Measurements from ENCODE around the gene EEF1AKMT1. TPM values are rescaled to one million over a fixed set of nuclear protein-coding genes. Genes with fewer than 3 reads are reported as not detected.

Gene EEF1AKMT1
- total RNA-seq, 1 experiment from 2014 or later, result 10.6 TPM

DNA sequence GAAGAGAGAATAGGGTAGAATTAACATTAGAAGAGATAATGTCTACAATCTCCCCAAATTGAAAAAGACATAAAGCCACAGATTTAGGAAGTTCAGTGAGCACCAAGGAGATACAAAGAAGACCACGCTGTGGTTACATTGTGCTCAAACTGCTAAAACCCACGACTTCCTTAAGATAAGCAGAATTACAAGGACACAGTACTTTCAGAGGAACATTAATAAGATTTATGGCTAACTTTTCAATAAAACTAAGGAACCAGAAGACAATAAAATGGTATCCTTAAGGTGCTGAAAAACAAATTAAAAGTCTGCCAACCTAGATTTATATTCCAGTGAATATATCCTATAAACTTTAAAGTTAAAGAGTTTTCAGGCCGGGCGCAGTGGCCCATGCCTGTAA lies 77.7 kb downstream of the EEF1AKMT1 start:
- Histone ChIP-seq H3F3A (ENCODE audit: low read length, unreplicated experiment) (no peaks in the 10 kb centered on the region), H3K9ac (ENCODE audit: low read length) (no peak overlapping the region), H3K27ac (ENCODE audit: low read length) (no peak overlapping the region), H3K36me3 (ENCODE audit: low read depth, low read length) (no peaks in the 10 kb centered on the region), H4K20me1 (ENCODE audit: low read length) (no peaks in the 10 kb centered on the region), H3K4me3 (ENCODE audit: low read length) (no peak overlapping the region), H3K4me2 (ENCODE audit: low read length) (no peak overlapping the region), H3K79me2 (ENCODE audit: low read length) (no peaks in the 10 kb centered on the region), H3K4me1 (ENCODE audit: insufficient read depth, low read length) (0 out of 2 replicates have a peak, but pooled peaks cover 8% of the 10 kb centered on the region), H3K27me3 (ENCODE audit: low read length) (no peaks in the 10 kb centered on the region), H2AFZ (ENCODE audit: low read length) (no peak overlapping the region), H3K9me2 (replicated peaks; ENCODE audit: low read length) (no peaks in the 10 kb centered on the region), H3K9me3 (ENCODE audit: low read length) (no peaks in the 10 kb centered on the region)
- CTCF ChIA-PET, result no interaction called here
- no TSS peak for BruUV-seq (replicated peaks)
- POLR2A ChIA-PET (ENCODE audit: unreplicated experiment), result no interaction called here
- ATAC-seq (peak; percentile 13; the same call in 1 of the 2 replicates), DNase-seq (no peak)
- intact Hi-C loops (cut with micrococcal nuclease), result no loop called here
- TF ChIP-seq, protein P1, sequence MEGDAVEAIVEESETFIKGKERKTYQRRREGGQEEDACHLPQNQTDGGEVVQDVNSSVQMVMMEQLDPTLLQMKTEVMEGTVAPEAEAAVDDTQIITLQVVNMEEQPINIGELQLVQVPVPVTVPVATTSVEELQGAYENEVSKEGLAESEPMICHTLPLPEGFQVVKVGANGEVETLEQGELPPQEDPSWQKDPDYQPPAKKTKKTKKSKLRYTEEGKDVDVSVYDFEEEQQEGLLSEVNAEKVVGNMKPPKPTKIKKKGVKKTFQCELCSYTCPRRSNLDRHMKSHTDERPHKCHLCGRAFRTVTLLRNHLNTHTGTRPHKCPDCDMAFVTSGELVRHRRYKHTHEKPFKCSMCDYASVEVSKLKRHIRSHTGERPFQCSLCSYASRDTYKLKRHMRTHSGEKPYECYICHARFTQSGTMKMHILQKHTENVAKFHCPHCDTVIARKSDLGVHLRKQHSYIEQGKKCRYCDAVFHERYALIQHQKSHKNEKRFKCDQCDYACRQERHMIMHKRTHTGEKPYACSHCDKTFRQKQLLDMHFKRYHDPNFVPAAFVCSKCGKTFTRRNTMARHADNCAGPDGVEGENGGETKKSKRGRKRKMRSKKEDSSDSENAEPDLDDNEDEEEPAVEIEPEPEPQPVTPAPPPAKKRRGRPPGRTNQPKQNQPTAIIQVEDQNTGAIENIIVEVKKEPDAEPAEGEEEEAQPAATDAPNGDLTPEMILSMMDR (conservative IDR thresholded peaks at IDR 0.05; ENCODE audit: low read depth, low read length), result no peak
- TF ChIP-seq EZH2phosphoT487 (IDR thresholded peaks at IDR 0.05; ENCODE audit: borderline replicate concordance, low read length) (no peak), EZH2 (IDR thresholded peaks at IDR 0.05; ENCODE audit: low read length, unreplicated experiment) (no peak)

GRCh38 chr13:20691616-20692015 lies 82.1 kb downstream of the EEF1AKMT1 start:
- CTCF ChIA-PET, result no interaction called here

GRCh38 chr13:20689291-20689690 lies 84.5 kb downstream of the EEF1AKMT1 start:
- no peak for ATAC-seq
- CTCF ChIA-PET, result no interaction called here
- no peak overlapping the region for H3K4me3 ChIP-seq (ENCODE audit: low read length)
- no peaks in the 10 kb centered on the region for H3K36me3 ChIP-seq (ENCODE audit: low read depth, low read length)
- H2AFZ ChIP-seq (ENCODE audit: low read length), result no peak overlapping the region
- no peaks in the 10 kb centered on the region for H3K9me2 ChIP-seq (replicated peaks; ENCODE audit: low read length)
- H3K9ac ChIP-seq (ENCODE audit: low read length), result no peak overlapping the region
- peaks cover 13% of the 10 kb centered on the region for H3K4me1 ChIP-seq (ENCODE audit: insufficient read depth, low read length)
- TF ChIP-seq, protein P1 (conservative IDR thresholded peaks at IDR 0.05; ENCODE audit: low read depth, low read length), result no peak
- no peak for TF ChIP-seq EZH2 (IDR thresholded peaks at IDR 0.05; ENCODE audit: low read length, unreplicated experiment)
- no peak for TF ChIP-seq EZH2phosphoT487 (IDR thresholded peaks at IDR 0.05; ENCODE audit: borderline replicate concordance, low read length)
- POLR2A ChIA-PET (ENCODE audit: unreplicated experiment), result no interaction called here
- peak; percentile 22 for DNase-seq
- intact Hi-C loops (cut with micrococcal nuclease), result no loop called here
- no peaks in the 10 kb centered on the region for H3K9me3 ChIP-seq (ENCODE audit: low read length)
- no peaks in the 10 kb centered on the region for H4K20me1 ChIP-seq (ENCODE audit: low read length)
- H3K27ac ChIP-seq (ENCODE audit: low read length), result no peak overlapping the region
- no peaks in the 10 kb centered on the region for H3F3A ChIP-seq (ENCODE audit: low read length, unreplicated experiment)
- no TSS peak for BruUV-seq (replicated peaks)
- H3K4me2 ChIP-seq (ENCODE audit: low read length), result no peak overlapping the region
- H3K79me2 ChIP-seq (ENCODE audit: low read length), result no peaks in the 10 kb centered on the region
- H3K27me3 ChIP-seq (ENCODE audit: low read length), result no peaks in the 10 kb centered on the region

More at GRCh38 chr13:20691616-20692015, 82.1 kb downstream of the EEF1AKMT1 start:
- H3F3A ChIP-seq (ENCODE audit: low read length, unreplicated experiment), result no peaks in the 10 kb centered on the region
- no peak overlapping the region for H3K9ac ChIP-seq (ENCODE audit: low read length)
- no peak overlapping the region for H3K4me2 ChIP-seq (ENCODE audit: low read length)
- no peaks in the 10 kb centered on the region for H3K4me1 ChIP-seq (ENCODE audit: insufficient read depth, low read length)
- POLR2A ChIA-PET (ENCODE audit: unreplicated experiment), result no interaction called here
- DNase-seq (no peak), ATAC-seq (no peak)
- H3K36me3 ChIP-seq (ENCODE audit: low read depth, low read length), result no peaks in the 10 kb centered on the region
- intact Hi-C loops (cut with micrococcal nuclease), result no loop called here
- TF ChIP-seq EZH2 (IDR thresholded peaks at IDR 0.05; ENCODE audit: low read length, unreplicated experiment) (no peak), EZH2phosphoT487 (IDR thresholded peaks at IDR 0.05; ENCODE audit: borderline replicate concordance, low read length) (no peak)
- TF ChIP-seq, protein P1 (conservative IDR thresholded peaks at IDR 0.05; ENCODE audit: low read depth, low read length), result no peak
- H3K9me3 ChIP-seq (ENCODE audit: low read length), result no peaks in the 10 kb centered on the region
- H4K20me1 ChIP-seq (ENCODE audit: low read length), result no peaks in the 10 kb centered on the region
- no peaks in the 10 kb centered on the region for H3K79me2 ChIP-seq (ENCODE audit: low read length)
- no TSS peak for BruUV-seq (replicated peaks)
- H3K9me2 ChIP-seq (replicated peaks; ENCODE audit: low read length), result no peaks in the 10 kb centered on the region
- H3K27me3 ChIP-seq (ENCODE audit: low read length), result no peaks in the 10 kb centered on the region
- H3K4me3 ChIP-seq (ENCODE audit: low read length), result no peak overlapping the region
- H3K27ac ChIP-seq (ENCODE audit: low read length), result no peak overlapping the region
- H2AFZ ChIP-seq (ENCODE audit: low read length), result no peak overlapping the region

All from PC-3 (cell line).